ENCODE results near the gene CDHR1. TPM values are rescaled to one million over a fixed set of nuclear protein-coding genes. Genes with fewer than 3 reads are reported as not detected.

The CDHR1 gene
- total RNA-seq, 1 experiment from 2014 or later = 6.6 TPM

DNA sequence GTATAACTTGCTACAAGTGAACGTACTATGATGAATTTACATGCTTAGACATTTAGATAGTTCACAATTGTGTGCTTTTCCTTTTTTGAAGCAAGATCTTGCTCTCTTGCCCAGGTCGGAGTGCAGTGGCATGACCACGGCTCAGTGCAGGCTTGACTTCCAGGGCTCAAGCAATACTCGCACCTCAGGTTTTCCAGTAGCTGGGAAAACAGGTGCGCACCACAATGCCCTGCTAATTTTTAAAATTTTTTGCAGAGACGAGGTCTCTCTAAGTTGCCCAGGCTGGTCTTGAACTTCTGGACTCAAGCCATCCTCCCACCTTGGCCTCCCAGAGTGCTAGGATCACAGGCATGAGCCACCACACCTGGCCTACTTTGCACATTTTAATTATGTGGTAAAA lies 18.9 kb upstream of the CDHR1 start:
- no peak for DNase-seq
- Histone ChIP-seq H3K56ac (ENCODE audit: insufficient read length, low read depth, low read length) (no peak overlapping the region), H4K20me1 (ENCODE audit: control insufficient read depth, insufficient read depth, insufficient read length) (no peaks in the 10 kb centered on the region), H3K14ac (ENCODE audit: insufficient read depth, low read length) (no peak overlapping the region), H2BK20ac (ENCODE audit: low read depth, low read length, poor library complexity, severe bottlenecking) (no peak overlapping the region), H3K4me1 (ENCODE audit: insufficient read depth, low read length) (peaks cover 3% of the 10 kb centered on the region; the same call in 1 of the 2 replicates), H2BK12ac (ENCODE audit: insufficient read length, low read depth, low read length) (no peak overlapping the region), H4K8ac (replicated peaks; ENCODE audit: insufficient read length, low read depth, low read length) (no peak overlapping the region), H2BK15ac (ENCODE audit: low read depth, low read length) (no peak overlapping the region), H2BK5ac (ENCODE audit: insufficient read length, low read length) (no peak overlapping the region), H3K79me2 (ENCODE audit: insufficient read depth, low read length) (no peaks in the 10 kb centered on the region), H3T11ph (ENCODE audit: low read length) (no peak overlapping the region), H3K27ac (ENCODE audit: insufficient read length, low read depth, low read length) (no peak overlapping the region), H3K4ac (ENCODE audit: low read depth, low read length) (no peak overlapping the region), H3K27me3 (ENCODE audit: insufficient read depth, low read length) (no peaks in the 10 kb centered on the region; the same call in 1 of the 2 replicates), H3K23me2 (ENCODE audit: insufficient read length, low read depth, low read length, poor library complexity, severe bottlenecking) (no peaks in the 10 kb centered on the region), H2AK5ac (ENCODE audit: insufficient read length, low read length) (no peak overlapping the region), H4K5ac (ENCODE audit: insufficient read length, low read depth, low read length) (no peak overlapping the region), H4K91ac (ENCODE audit: insufficient read length, low read depth, low read length) (no peak overlapping the region), H2AFZ (ENCODE audit: low read length) (no peak overlapping the region), H3K9me3 (ENCODE audit: control insufficient read depth, low read depth, low read length) (no peaks in the 10 kb centered on the region), H3K23ac (ENCODE audit: insufficient read length, low read depth, low read length) (no peak overlapping the region), H3K9ac (ENCODE audit: extremely low read depth, insufficient read length, low read length) (no peak overlapping the region), H3K79me1 (ENCODE audit: insufficient read depth, low read depth, low read length, poor library complexity, severe bottlenecking) (no peaks in the 10 kb centered on the region), H3K4me2 (ENCODE audit: insufficient read depth, insufficient read length, low read length) (no peak overlapping the region), H2BK120ac (ENCODE audit: low read depth, low read length, poor library complexity, severe bottlenecking) (no peak overlapping the region), H3K18ac (ENCODE audit: insufficient read length, low read depth, low read length) (no peak overlapping the region)
- H3K27me3 Mint-ChIP-seq (ENCODE audit: low read depth) = peaks cover 3% of the 10 kb centered on the region
- H3K36me3 Mint-ChIP-seq (ENCODE audit: insufficient read depth in 1 of 3, low read depth in 3 of 3) = peaks cover 0 to 3% (median 0%) of the 10 kb centered on the region in 3 experiments; a peak in 1 of 7 replicates
- WGBS (ENCODE audit: extremely low coverage, insufficient read length, low lambda C conversion rate) = no CpG with 5 or more reads among the region's 6 CpGs
- H3K4me3 Mint-ChIP-seq = no peak overlapping the region
- no peak overlapping the region for H3K27ac Mint-ChIP-seq
- TF ChIP-seq, protein P1, sequence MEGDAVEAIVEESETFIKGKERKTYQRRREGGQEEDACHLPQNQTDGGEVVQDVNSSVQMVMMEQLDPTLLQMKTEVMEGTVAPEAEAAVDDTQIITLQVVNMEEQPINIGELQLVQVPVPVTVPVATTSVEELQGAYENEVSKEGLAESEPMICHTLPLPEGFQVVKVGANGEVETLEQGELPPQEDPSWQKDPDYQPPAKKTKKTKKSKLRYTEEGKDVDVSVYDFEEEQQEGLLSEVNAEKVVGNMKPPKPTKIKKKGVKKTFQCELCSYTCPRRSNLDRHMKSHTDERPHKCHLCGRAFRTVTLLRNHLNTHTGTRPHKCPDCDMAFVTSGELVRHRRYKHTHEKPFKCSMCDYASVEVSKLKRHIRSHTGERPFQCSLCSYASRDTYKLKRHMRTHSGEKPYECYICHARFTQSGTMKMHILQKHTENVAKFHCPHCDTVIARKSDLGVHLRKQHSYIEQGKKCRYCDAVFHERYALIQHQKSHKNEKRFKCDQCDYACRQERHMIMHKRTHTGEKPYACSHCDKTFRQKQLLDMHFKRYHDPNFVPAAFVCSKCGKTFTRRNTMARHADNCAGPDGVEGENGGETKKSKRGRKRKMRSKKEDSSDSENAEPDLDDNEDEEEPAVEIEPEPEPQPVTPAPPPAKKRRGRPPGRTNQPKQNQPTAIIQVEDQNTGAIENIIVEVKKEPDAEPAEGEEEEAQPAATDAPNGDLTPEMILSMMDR (conservative IDR thresholded peaks at IDR 0.05) = no peak
- H3K4me1 Mint-ChIP-seq = no peaks in the 10 kb centered on the region
- H3K9me3 Mint-ChIP-seq = peaks cover 2 to 5% of the 10 kb centered on the region in 2 experiments; a peak in 3 of 5 replicates

Data from H9 (cell line).